Uterus (tissue), 4 donors: ENCODE measurements around the gene AP1S3. TPM values are rescaled to one million over a fixed set of nuclear protein-coding genes. Genes with fewer than 3 reads are reported as not detected.

Experiments
- DNase-seq, 2 donors: peaks; one replicate each; pipeline ENCODE4 v3.0.0-alpha.2; 2019 to 2020
- H3K27ac ChIP-seq, 2 donors: fragments of 200-600 bp; sonication (generic); 1 replicate in 1 of 2; 2 replicates in 1 of 2; pipeline ENCODE4 v1.5.1; 2016 to 2018
- H3K27me3 ChIP-seq, 2 donors: fragments of 200-600 bp; sonication (generic); one replicate each; pipeline ENCODE4 v1.5.1; 2018 to 2019; ENCODE audit warnings: control low read depth in 1 of 2
- H3K36me3 ChIP-seq, 2 donors: fragments of 200-600 bp; sonication (generic); one replicate each; pipeline ENCODE4 v1.5.1; 2019; ENCODE audit warnings: control low read depth in 1 of 2
- H3K4me1 ChIP-seq, 2 donors: fragments of 200-600 bp; sonication (generic); one replicate each; pipeline ENCODE4 v1.5.1; 2018 to 2019; ENCODE audit warnings: control low read depth in 1 of 2
- H3K4me3 ChIP-seq, 2 donors: fragments of 200-600 bp; sonication (generic); 1 replicate in 1 of 2; 2 replicates in 1 of 2; pipeline ENCODE4 v1.5.1; 2018 to 2019; ENCODE audit warnings: mild to moderate bottlenecking in 1 of 2
- H3K9me3 ChIP-seq, 2 donors: fragments of 200-600 bp; sonication (generic); one replicate each; pipeline ENCODE4 v1.5.1; 2019; ENCODE audit warnings: control low read depth in 1 of 2
- CTCF ChIP-seq, 4 experiments: fragments of 200-600 bp in 2 of 4; fragments of 450-650 bp in 2 of 4; sonication (generic) in 2 of 4; IDR thresholded peaks; one replicate each; pipeline ENCODE4 v1.5.1; 2016 to 2019; ENCODE audit warnings: antibody characterized with exemption in 4 of 4, mild to moderate bottlenecking in 2 of 4, moderate library complexity in 1 of 4
- POLR2A ChIP-seq, 2 donors: fragments of 450-650 bp; IDR thresholded peaks; one replicate each; pipeline ENCODE4 v1.6.1; 2016; ENCODE audit warnings: antibody characterized with exemption in 2 of 2, mild to moderate bottlenecking in 1 of 2, moderate library complexity in 1 of 2
- intact Hi-C: fragments of 100-400 bp; cut with DNase I; formaldehyde crosslinking; loops from one replicate; pipeline ENCODE4 v1.15.1; 2023; ENCODE audit warnings: low total_unique reads
- total RNA-seq, 4 donors: library from RNA; depleted of rRNA in 3 of 4; stranded (reverse); fragments of >200 nt in 3 of 4; gene quantifications; one replicate each; pipeline versions ENCODE4 v1.1.0 to v1.2.4, GENCODE V29; 2014 to 2023
- donor health status: DM: yes; HTN: yes; CAD: no.

AP1S3 gene
- total RNA-seq, result 1 to 10 TPM in 2 of 4 donors, not detected in 2; 2.0 to 5.6 TPM

- H3K36me3 ChIP-seq, result no peaks in the 10 kb centered on the region
- H3K27ac ChIP-seq, result peak within 1 kb of the TSS; percentile 57 to 63
- peak; percentile 38 to 45 for DNase-seq
- H3K4me1 ChIP-seq, result peaks cover 0 to 6% of the 10 kb centered on the region in 2 donors
- H3K4me3 ChIP-seq, result peak within 1 kb of the TSS; percentile 39 to 74
- H3K9me3 ChIP-seq, result no peaks in the 10 kb centered on the region
- intact Hi-C loops, result no loop called here
- TF ChIP-seq POLR2A (IDR thresholded peaks at IDR 0.05) (no peak), CTCF (IDR thresholded peaks at IDR 0.05) (no peak)
- H3K27me3 ChIP-seq, result no peaks in the 10 kb centered on the region
These were observed at the start of gene AP1S3 for GRCh38 chr2:223837287-223838061. Gene AP1S3, minus strand, starts transcription at chr2:223837582. Its CDS starts 132 bp downstream, at chr2:223837450.

GRCh38 chr2:223887127-223887526 is 49.7 kb upstream of the AP1S3 start:
- Histone ChIP-seq H3K27ac (no peak overlapping the region), H3K27me3 (no peaks in the 10 kb centered on the region), H3K36me3 (no peaks in the 10 kb centered on the region), H3K9me3 (no peaks in the 10 kb centered on the region), H3K4me1 (no peaks in the 10 kb centered on the region), H3K4me3 (no peak overlapping the region)
- intact Hi-C loops, result no loop called here
- no peak for TF ChIP-seq CTCF (IDR thresholded peaks at IDR 0.05)
- no peak for DNase-seq

- H3K27ac ChIP-seq, result no peak overlapping the region
- no peak for TF ChIP-seq POLR2A (IDR thresholded peaks at IDR 0.05)
- no peak for TF ChIP-seq CTCF (IDR thresholded peaks at IDR 0.05)
- H3K9me3 ChIP-seq, result no peaks in the 10 kb centered on the region
- no peak overlapping the region for H3K4me3 ChIP-seq
- H3K27me3 ChIP-seq, result no peaks in the 10 kb centered on the region
- no peaks in the 10 kb centered on the region for H3K36me3 ChIP-seq
- H3K4me1 ChIP-seq, result no peaks in the 10 kb centered on the region
- intact Hi-C loops, result no loop called here
- DNase-seq, result no peak
These were observed 49.3 kb upstream of the AP1S3 start for GRCh38 chr2:223886726-223887125.

GRCh38 chr2:223884399-223884798 is 47.0 kb upstream of the AP1S3 start:
- Histone ChIP-seq H3K9me3 (no peaks in the 10 kb centered on the region), H3K27me3 (no peaks in the 10 kb centered on the region), H3K4me1 (no peaks in the 10 kb centered on the region), H3K4me3 (no peak overlapping the region), H3K27ac (no peak overlapping the region), H3K36me3 (no peaks in the 10 kb centered on the region)
- no peak for DNase-seq
- intact Hi-C loops, result no loop called here
- TF ChIP-seq CTCF (IDR thresholded peaks at IDR 0.05) (no peak), POLR2A (IDR thresholded peaks at IDR 0.05) (no peak)

- H3K27me3 ChIP-seq, result no peaks in the 10 kb centered on the region
- H3K27ac ChIP-seq, result no peak overlapping the region
- H3K4me3 ChIP-seq, result no peak overlapping the region
- DNase-seq, result no peak
- H3K36me3 ChIP-seq, result no peaks in the 10 kb centered on the region
- intact Hi-C loops, result no loop called here
- TF ChIP-seq POLR2A (IDR thresholded peaks at IDR 0.05) (no peak), CTCF (IDR thresholded peaks at IDR 0.05) (no peak)
- H3K9me3 ChIP-seq, result no peaks in the 10 kb centered on the region
- H3K4me1 ChIP-seq, result no peaks in the 10 kb centered on the region
These were observed 45.3 kb upstream of the AP1S3 start for GRCh38 chr2:223882715-223883114.
